Small intestine (tissue), 7 donors: ENCODE measurements around the gene ZNF83. TPM values are rescaled to one million over a fixed set of nuclear protein-coding genes. Genes with fewer than 3 reads are reported as not detected.

ENCODE experiments used
- DNase-seq, 2 donors: peaks; one replicate each; pipeline versions ENCODE4 v3.0.0 to v3.0.0-alpha.2; 2013
- FAIRE-seq: peaks from 2 replicates; lab custom pipeline; 2012; peaks lifted over from hg19 to GRCh38; lab: Jason Lieb, UNC
- H3K27ac ChIP-seq, 3 donors: one replicate each; pipeline ENCODE4 v1.5.1; 2013; ENCODE audit warnings: low read length in 2 of 3, mild to moderate bottlenecking in 2 of 3, control low read depth in 1 of 3, inconsistent platforms in 1 of 3, low read depth in 1 of 3, moderate library complexity in 1 of 3
- H3K27me3 ChIP-seq, 3 donors: one replicate each; pipeline ENCODE4 v1.6.1; 2013; ENCODE audit warnings: low read length in 3 of 3, inconsistent platforms in 1 of 3; ENCODE audit not compliant: control insufficient read depth in 3 of 3, insufficient read depth in 3 of 3
- H3K36me3 ChIP-seq, 3 donors: one replicate each; pipeline ENCODE4 v1.6.1; 2013; ENCODE audit warnings: low read length in 3 of 3, inconsistent platforms in 1 of 3, low read depth in 1 of 3, mild to moderate bottlenecking in 1 of 3, moderate library complexity in 1 of 3; ENCODE audit not compliant: control insufficient read depth in 3 of 3, insufficient read depth in 2 of 3
- H3K4me1 ChIP-seq, 3 donors: one replicate each; pipeline ENCODE4 v1.6.1; 2013; ENCODE audit warnings: low read length in 2 of 3, inconsistent platforms in 1 of 3, low read depth in 1 of 3, mild to moderate bottlenecking in 1 of 3, moderate library complexity in 1 of 3; ENCODE audit not compliant: control insufficient read depth in 3 of 3, insufficient read depth in 2 of 3
- H3K4me3 ChIP-seq, 3 donors: one replicate each; pipeline ENCODE4 v1.5.1; 2013; ENCODE audit warnings: low read length in 3 of 3, control low read depth in 1 of 3, inconsistent platforms in 1 of 3, low read depth in 1 of 3, mild to moderate bottlenecking in 1 of 3, moderate library complexity in 1 of 3
- H3K9me3 ChIP-seq, 2 donors: one replicate each; pipeline ENCODE4 v1.6.1; 2013; ENCODE audit warnings: low read depth in 1 of 2, low read length in 1 of 2; ENCODE audit not compliant: control insufficient read depth in 2 of 2, insufficient read depth in 1 of 2
- WGBS, 3 donors: extraction: QIAGEN DNeasy Blood & Tissue Kit; methylation state at CpG; one replicate each; pipeline ENCODE4 v1.1.7; 2013; 5-methylcytosine and 5-hydroxymethylcytosine counted together
- polyA plus RNA-seq, 4 donors: library from polyadenylated mRNA; stranded (reverse) in 3 of 4; unstranded in 1 of 4; fragments of 200-250 nt in 3 of 4; fragments of 120-200 nt in 1 of 4; gene quantifications; one replicate each; pipeline versions ENCODE4 v1.2.1 to v1.2.3, GENCODE V29; 2013
- donor health status: healthy with polysubstance abuse.
- donor health status: control.
- donor health status: control.
- donor health status: Bipolar disorder and iron deficiency.
- donor health status: healthy.

Gene ZNF83
- polyA plus RNA-seq, 4 donors = 4.3 to 84.6 (median 12.7) TPM

GRCh38 chr19:52659013-52659412 lies 20.9 kb upstream of the ZNF83 start:
- Histone ChIP-seq H3K4me3 (no peak overlapping the region), H3K27ac (no peak overlapping the region), H3K4me1 (peaks cover 0 to 2% (median 0%) of the 10 kb centered on the region in 3 donors), H3K9me3 (peaks cover 1 to 5% of the 10 kb centered on the region in 2 donors), H3K27me3 (no peaks in the 10 kb centered on the region), H3K36me3 (peaks cover 0 to 21% (median 7%) of the 10 kb centered on the region in 3 donors)
- FAIRE-seq (no peak), DNase-seq (no peak)
- 76 to 79% (median 78%) methylated on average over 14 of the region's 14 CpGs for WGBS, 3 donors

- no peak for FAIRE-seq
- H3K36me3 ChIP-seq = peaks cover 0 to 21% (median 7%) of the 10 kb centered on the region in 3 donors
- peak overlapping the region in 1 of 3 donors; percentile 42 for H3K27ac ChIP-seq
- no peak overlapping the region for H3K4me3 ChIP-seq
- H3K4me1 ChIP-seq = peaks cover 0 to 2% (median 0%) of the 10 kb centered on the region in 3 donors
- DNase-seq = peak in 1 of 2 donors; percentile 54
- H3K9me3 ChIP-seq = peaks cover 1 to 5% of the 10 kb centered on the region in 2 donors
- WGBS, 3 donors = 73 to 89% (median 84%) methylated on average over 5 of the region's 5 CpGs
- no peaks in the 10 kb centered on the region for H3K27me3 ChIP-seq
These were observed 20.4 kb upstream of the ZNF83 start for GRCh38 chr19:52658595-52658994.

DNA sequence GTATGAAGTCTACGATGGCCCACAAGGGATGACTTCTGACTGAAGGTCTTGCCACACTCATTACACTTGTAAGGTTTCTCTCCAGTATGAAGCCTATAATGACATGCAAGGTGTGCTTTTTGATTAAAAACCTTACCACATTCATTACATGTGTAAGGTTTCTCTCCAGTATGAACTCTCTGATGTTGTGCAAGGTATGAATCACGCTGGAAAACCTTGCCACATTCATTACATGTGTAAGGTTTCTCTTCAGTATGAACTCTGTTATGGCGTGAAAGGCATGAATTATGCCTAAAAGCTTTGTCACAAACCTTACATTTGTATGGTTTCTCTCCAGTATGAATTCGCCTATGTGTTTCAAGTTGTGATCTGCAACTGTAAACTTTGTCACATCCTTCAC lies 15.0 kb upstream of the ZNF83 start:
- 93 to 97% (median 94%) methylated on average over 4 of the region's 4 CpGs for WGBS, 3 donors
- FAIRE-seq = no peak
- H3K36me3 ChIP-seq = peaks cover 0 to 17% (median 3%) of the 10 kb centered on the region in 3 donors

DNA sequence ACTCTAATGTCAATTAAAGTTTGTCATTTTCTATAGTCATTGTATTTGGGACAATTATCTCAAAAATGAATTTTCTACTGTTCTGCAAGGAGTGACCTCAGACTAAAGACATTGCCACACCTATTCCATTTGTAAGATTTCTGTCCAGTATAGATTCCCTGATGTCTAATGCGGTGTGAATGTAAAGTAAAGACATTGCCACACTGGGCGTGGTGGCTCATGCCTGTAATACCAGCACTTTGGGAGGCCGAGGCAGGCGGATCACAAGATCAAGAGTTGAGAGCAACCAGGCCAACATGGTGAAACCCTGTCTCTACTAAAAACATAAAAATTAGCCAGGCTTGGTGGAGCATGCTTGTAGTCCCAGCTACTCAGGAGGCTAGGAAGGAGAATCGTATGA lies 13.8 kb upstream of the ZNF83 start:
- no peaks in the 10 kb centered on the region for H3K4me1 ChIP-seq
- WGBS, 3 donors = 96 to 97% (median 97%) methylated on average over 5 of the region's 5 CpGs
- DNase-seq = no peak
- no peaks in the 10 kb centered on the region for H3K27me3 ChIP-seq
- H3K9me3 ChIP-seq = peaks cover 0 to 22% of the 10 kb centered on the region in 2 donors
- no peak overlapping the region for H3K4me3 ChIP-seq
- no peak overlapping the region for H3K27ac ChIP-seq
- H3K36me3 ChIP-seq = peaks cover 0 to 13% (median 3%) of the 10 kb centered on the region in 3 donors
- FAIRE-seq = no peak

More for the DNA sequence above, 15.0 kb upstream of the ZNF83 start:
- Histone ChIP-seq H3K9me3 (peaks cover 0 to 18% of the 10 kb centered on the region in 2 donors), H3K4me3 (no peak overlapping the region), H3K27ac (no peak overlapping the region), H3K27me3 (no peaks in the 10 kb centered on the region), H3K4me1 (no peaks in the 10 kb centered on the region)
- DNase-seq = no peak

DNA sequence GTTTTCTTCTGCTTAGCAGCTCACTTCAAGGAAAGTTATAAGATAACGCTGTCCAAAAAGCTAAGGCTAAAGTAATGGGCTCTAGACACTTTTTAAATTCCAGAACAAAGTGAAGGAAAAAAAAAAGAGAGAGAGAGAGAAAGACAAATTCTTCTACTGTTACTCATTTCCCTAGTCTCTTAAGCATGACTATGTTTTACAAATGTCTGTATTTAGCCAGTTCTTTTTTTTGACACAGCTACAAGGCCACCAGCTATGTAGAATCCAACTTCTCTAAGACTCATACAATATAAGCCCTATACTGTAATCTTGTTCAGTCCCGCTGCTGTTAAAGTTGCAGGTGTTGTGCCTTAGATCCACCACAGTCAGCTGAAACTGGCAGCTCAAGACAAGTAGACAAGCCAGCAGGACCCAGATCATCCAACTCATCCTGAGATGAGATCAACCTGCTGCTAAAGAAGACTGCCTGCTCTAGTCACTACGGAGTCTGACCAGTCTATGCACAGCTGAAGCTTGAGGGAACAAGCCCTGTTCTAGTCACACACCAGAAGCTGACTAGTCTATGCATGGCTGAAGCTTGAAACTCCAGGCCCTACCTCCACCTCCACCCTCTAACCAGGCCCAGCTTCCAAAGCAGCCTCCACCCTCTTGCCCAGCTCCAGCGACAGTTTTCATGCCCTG lies 10.3 kb upstream of the ZNF83 start:
- no peaks in the 10 kb centered on the region for H3K27me3 ChIP-seq
- peaks cover 0 to 6% (median 0%) of the 10 kb centered on the region in 3 donors for H3K36me3 ChIP-seq
- DNase-seq = no peak
- H3K27ac ChIP-seq = no peak overlapping the region
- no peaks in the 10 kb centered on the region for H3K4me1 ChIP-seq
- no peak overlapping the region for H3K4me3 ChIP-seq
- peaks cover 0 to 34% of the 10 kb centered on the region in 2 donors for H3K9me3 ChIP-seq
- WGBS, 3 donors = 72 to 84% (median 81%) methylated on average over 4 of the region's 4 CpGs
- FAIRE-seq = no peak

GRCh38 chr19:52646571-52647217 lies 8.5 kb upstream of the ZNF83 start:
- Histone ChIP-seq H3K27ac (no peak overlapping the region), H3K4me3 (no peak overlapping the region), H3K4me1 (no peaks in the 10 kb centered on the region), H3K9me3 (peaks cover 0 to 34% of the 10 kb centered on the region in 2 donors), H3K27me3 (no peaks in the 10 kb centered on the region), H3K36me3 (peaks cover 0 to 6% (median 0%) of the 10 kb centered on the region in 3 donors)
- DNase-seq (no peak), FAIRE-seq (no peak)
- WGBS, 3 donors = 79 to 100% (median 98%) methylated on average over 1 of the region's 1 CpG

GRCh38 chr19:52640916-52641315 lies 2.8 kb upstream of the ZNF83 start:
- 54 to 68% (median 56%) methylated on average over 14 of the region's 14 CpGs for WGBS, 3 donors
- Histone ChIP-seq H3K9me3 (peaks cover 2 to 14% of the 10 kb centered on the region in 2 donors), H3K27me3 (no peaks in the 10 kb centered on the region), H3K4me1 (no peaks in the 10 kb centered on the region), H3K27ac (peak overlapping the region in 1 of 3 donors; percentile 38), H3K4me3 (no peak overlapping the region), H3K36me3 (no peaks in the 10 kb centered on the region)
- DNase-seq (peak in 1 of 2 donors; percentile 57), FAIRE-seq (no peak)

DNA sequence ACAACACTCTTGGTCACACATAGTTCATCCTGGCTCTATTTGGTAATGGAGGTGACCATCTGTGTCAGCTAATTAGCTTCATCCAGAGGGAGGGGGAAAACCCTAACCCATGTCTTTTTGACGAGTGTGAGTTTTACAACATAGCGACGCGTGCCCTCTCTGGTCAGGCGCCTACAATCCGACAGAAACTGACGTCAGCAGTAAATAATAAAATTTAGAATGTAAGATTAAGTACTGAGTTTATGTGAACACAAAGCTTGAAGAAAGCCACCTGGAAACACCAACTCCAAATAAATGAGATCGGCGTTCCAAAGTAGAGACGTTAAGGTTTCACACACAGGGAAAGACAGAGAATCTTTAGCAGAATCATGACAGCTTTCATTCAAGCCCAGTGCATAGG lies 1.8 kb upstream of the ZNF83 start:
- peak overlapping the region in 1 of 3 donors; percentile 55 for H3K27ac ChIP-seq
- H3K36me3 ChIP-seq = no peaks in the 10 kb centered on the region
- H3K27me3 ChIP-seq = no peaks in the 10 kb centered on the region
- no peaks in the 10 kb centered on the region for H3K4me1 ChIP-seq
- 68 to 78% (median 75%) methylated on average over 10 of the region's 10 CpGs for WGBS, 3 donors
- peaks cover 2 to 12% of the 10 kb centered on the region in 2 donors for H3K9me3 ChIP-seq
- no peak overlapping the region for H3K4me3 ChIP-seq
- no peak for FAIRE-seq
- DNase-seq = no peak
